ENCODE data around the gene TTN. TPM values are rescaled to one million over a fixed set of nuclear protein-coding genes. Genes with fewer than 3 reads are reported as not detected.

Gene TTN
- total RNA-seq, 1 experiment from 2014 or later, result not detected

DNA sequence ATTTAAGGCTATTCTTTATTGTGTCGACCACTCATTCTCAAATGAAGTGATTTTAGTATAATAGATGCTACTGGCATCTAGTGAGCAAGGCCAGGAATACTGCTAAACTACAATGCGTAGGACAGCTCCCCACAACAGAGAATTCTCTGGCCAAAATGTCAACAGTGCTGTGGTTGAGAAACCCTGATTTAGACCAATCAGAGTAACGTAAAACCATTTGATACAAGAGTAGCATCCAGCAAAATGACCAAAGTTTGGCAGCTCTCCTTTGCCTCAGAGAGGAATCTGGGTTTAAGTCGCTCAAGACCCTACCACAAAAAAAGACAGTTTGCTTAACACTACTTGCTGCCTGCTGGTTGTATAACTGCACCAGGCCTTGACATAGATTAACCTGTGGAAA is 37.0 kb upstream of the TTN start:
- Histone ChIP-seq H2AFZ (no peak overlapping the region), H3K36me3 (ENCODE audit: low read depth) (no peaks in the 10 kb centered on the region), H4K20me1 (ENCODE audit: insufficient read depth) (no peaks in the 10 kb centered on the region), H3K4me3 (no peak overlapping the region), H3K9me3 (ENCODE audit: insufficient read depth, low read depth) (peaks cover 2% of the 10 kb centered on the region; the same call in 1 of the 2 replicates), H3K9me2 (ENCODE audit: insufficient read depth) (no peaks in the 10 kb centered on the region), H3K4me1 (replicated peaks; ENCODE audit: insufficient read depth) (peaks cover 15% of the 10 kb centered on the region), H3K4me2 (no peak overlapping the region), H3K27ac (no peak overlapping the region), H3K79me2 (ENCODE audit: low read depth) (no peaks in the 10 kb centered on the region), H3K27me3 (ENCODE audit: insufficient read depth, low read depth) (no peaks in the 10 kb centered on the region), H3F3A (ENCODE audit: insufficient read depth, low read depth) (no peaks in the 10 kb centered on the region)
- no peak for TF ChIP-seq EZH2 (IDR thresholded peaks at IDR 0.05; ENCODE audit: low read depth)
- TF ChIP-seq, protein P1, sequence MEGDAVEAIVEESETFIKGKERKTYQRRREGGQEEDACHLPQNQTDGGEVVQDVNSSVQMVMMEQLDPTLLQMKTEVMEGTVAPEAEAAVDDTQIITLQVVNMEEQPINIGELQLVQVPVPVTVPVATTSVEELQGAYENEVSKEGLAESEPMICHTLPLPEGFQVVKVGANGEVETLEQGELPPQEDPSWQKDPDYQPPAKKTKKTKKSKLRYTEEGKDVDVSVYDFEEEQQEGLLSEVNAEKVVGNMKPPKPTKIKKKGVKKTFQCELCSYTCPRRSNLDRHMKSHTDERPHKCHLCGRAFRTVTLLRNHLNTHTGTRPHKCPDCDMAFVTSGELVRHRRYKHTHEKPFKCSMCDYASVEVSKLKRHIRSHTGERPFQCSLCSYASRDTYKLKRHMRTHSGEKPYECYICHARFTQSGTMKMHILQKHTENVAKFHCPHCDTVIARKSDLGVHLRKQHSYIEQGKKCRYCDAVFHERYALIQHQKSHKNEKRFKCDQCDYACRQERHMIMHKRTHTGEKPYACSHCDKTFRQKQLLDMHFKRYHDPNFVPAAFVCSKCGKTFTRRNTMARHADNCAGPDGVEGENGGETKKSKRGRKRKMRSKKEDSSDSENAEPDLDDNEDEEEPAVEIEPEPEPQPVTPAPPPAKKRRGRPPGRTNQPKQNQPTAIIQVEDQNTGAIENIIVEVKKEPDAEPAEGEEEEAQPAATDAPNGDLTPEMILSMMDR (conservative IDR thresholded peaks at IDR 0.05), result no peak
- intact Hi-C loops (cut with micrococcal nuclease; ENCODE audit: unreplicated experiment), result no loop called here
- POLR2A ChIA-PET (ENCODE audit: unreplicated experiment), result no interaction called here
- CTCF ChIA-PET, result no interaction called here
- BruUV-seq (replicated peaks), result no TSS peak
- DNase-seq, result no peak

DNA sequence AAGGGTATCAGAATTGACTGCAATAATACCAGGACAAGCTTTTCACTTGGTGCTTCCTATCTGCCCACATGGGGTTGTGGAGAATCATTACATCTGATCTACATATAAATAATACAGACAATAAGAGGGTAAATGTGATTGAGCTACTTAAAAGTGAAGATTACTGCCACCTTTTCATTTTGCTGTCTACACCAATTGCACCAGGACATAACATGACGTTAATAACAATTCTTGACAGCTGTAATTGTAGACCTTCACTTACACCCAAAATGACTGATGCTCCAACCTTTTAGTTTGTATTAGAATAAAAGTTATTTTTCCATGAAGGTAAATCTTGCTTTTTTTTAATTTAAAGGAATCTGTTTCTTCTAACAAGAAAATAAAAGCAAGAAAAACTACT is 36.5 kb upstream of the TTN start:
- ChIA-PET POLR2A (ENCODE audit: unreplicated experiment) (no interaction called here), CTCF (no interaction called here)
- Histone ChIP-seq H3K4me1 (replicated peaks; ENCODE audit: insufficient read depth) (peaks cover 15% of the 10 kb centered on the region), H3K79me2 (ENCODE audit: low read depth) (no peaks in the 10 kb centered on the region), H3K27ac (no peak overlapping the region), H2AFZ (no peak overlapping the region), H4K20me1 (ENCODE audit: insufficient read depth) (no peaks in the 10 kb centered on the region), H3F3A (ENCODE audit: insufficient read depth, low read depth) (no peaks in the 10 kb centered on the region), H3K4me3 (no peak overlapping the region), H3K4me2 (no peak overlapping the region), H3K9me2 (ENCODE audit: insufficient read depth) (no peaks in the 10 kb centered on the region), H3K36me3 (ENCODE audit: low read depth) (no peaks in the 10 kb centered on the region), H3K27me3 (ENCODE audit: insufficient read depth, low read depth) (no peaks in the 10 kb centered on the region), H3K9me3 (ENCODE audit: insufficient read depth, low read depth) (no peaks in the 10 kb centered on the region)
- intact Hi-C loops (cut with micrococcal nuclease; ENCODE audit: unreplicated experiment), result no loop called here
- DNase-seq, result no peak
- no peak for TF ChIP-seq EZH2 (IDR thresholded peaks at IDR 0.05; ENCODE audit: low read depth)
- TF ChIP-seq, protein P1 (conservative IDR thresholded peaks at IDR 0.05), result no peak
- BruUV-seq (replicated peaks), result no TSS peak

DNA sequence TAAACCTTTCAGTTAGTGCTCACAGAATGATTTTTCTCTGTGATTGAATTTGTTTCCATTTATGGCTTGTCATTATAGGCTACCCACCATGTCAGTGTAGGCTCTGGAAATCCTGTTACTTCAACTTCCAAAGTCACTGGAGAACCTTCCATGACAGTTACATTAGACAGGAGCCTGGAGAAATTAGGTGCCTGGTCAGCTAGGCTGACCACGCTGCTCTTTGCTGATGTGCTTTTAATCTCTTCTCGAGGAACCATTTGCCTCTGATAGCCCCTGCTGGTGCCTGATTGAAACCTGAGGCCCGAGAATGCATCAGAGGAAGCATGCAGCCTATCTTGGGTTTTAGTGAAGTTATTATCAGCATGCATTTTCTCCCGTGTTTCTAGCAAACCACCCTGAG is 29.6 kb upstream of the TTN start:
- no TSS peak for BruUV-seq (replicated peaks)
- H2AFZ ChIP-seq, result peak overlapping the region; percentile 24; the same call in 1 of the 2 replicates
- intact Hi-C loops (cut with micrococcal nuclease; ENCODE audit: unreplicated experiment), result no loop called here
- DNase-seq, result no peak
- no peak overlapping the region for H3K27ac ChIP-seq
- H3K9me3 ChIP-seq (ENCODE audit: insufficient read depth, low read depth), result no peaks in the 10 kb centered on the region
- CTCF ChIA-PET, result no interaction called here
- H3K4me3 ChIP-seq, result no peak overlapping the region
- H3F3A ChIP-seq (ENCODE audit: insufficient read depth, low read depth), result no peaks in the 10 kb centered on the region
- no peak overlapping the region for H3K4me2 ChIP-seq
- H3K36me3 ChIP-seq (ENCODE audit: low read depth), result no peaks in the 10 kb centered on the region
- POLR2A ChIA-PET (ENCODE audit: unreplicated experiment), result no interaction called here
- TF ChIP-seq EZH2 (IDR thresholded peaks at IDR 0.05; ENCODE audit: low read depth), result no peak
- TF ChIP-seq, protein P1 (conservative IDR thresholded peaks at IDR 0.05), result no peak
- H3K4me1 ChIP-seq (replicated peaks; ENCODE audit: insufficient read depth), result no peaks in the 10 kb centered on the region
- no peaks in the 10 kb centered on the region for H3K79me2 ChIP-seq (ENCODE audit: low read depth)
- no peaks in the 10 kb centered on the region for H3K9me2 ChIP-seq (ENCODE audit: insufficient read depth)
- no peaks in the 10 kb centered on the region for H3K27me3 ChIP-seq (ENCODE audit: insufficient read depth, low read depth)
- H4K20me1 ChIP-seq (ENCODE audit: insufficient read depth), result no peaks in the 10 kb centered on the region

Data from PC-9 (cell line).